LNCAP (cell line): ENCODE data around the gene CCDC71L.

ENCODE experiments used
- TF ChIP-seq, protein P1 (sequence below): fragments of 450-650 bp; IDR thresholded peaks from 2 replicates; pipeline ENCODE4 v1.5.1; 2017; ENCODE audit warnings: mild to moderate bottlenecking

The CCDC71L gene

DNA sequence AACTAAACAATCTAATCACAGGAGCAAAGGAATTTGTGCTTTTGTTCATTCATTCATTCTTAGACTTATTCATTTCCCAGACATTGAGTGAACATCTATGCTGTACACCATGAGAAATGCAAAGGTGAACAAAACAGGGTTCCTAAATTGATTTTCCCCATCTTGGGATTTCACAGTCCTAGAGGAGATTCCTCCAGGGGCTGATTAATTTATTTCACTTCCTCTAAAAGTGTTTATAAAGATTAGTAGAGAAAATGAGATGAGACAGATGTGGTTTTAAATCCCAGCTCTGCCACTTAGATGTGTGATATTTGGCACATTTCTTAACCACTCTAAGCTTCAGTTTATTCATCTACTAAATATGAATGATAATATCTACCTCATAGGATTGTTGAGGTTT is 8.9 kb downstream of the CCDC71L start:
- TF ChIP-seq, protein P1, sequence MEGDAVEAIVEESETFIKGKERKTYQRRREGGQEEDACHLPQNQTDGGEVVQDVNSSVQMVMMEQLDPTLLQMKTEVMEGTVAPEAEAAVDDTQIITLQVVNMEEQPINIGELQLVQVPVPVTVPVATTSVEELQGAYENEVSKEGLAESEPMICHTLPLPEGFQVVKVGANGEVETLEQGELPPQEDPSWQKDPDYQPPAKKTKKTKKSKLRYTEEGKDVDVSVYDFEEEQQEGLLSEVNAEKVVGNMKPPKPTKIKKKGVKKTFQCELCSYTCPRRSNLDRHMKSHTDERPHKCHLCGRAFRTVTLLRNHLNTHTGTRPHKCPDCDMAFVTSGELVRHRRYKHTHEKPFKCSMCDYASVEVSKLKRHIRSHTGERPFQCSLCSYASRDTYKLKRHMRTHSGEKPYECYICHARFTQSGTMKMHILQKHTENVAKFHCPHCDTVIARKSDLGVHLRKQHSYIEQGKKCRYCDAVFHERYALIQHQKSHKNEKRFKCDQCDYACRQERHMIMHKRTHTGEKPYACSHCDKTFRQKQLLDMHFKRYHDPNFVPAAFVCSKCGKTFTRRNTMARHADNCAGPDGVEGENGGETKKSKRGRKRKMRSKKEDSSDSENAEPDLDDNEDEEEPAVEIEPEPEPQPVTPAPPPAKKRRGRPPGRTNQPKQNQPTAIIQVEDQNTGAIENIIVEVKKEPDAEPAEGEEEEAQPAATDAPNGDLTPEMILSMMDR, result no peak

- TF ChIP-seq, protein P1, result no peak
These were observed 14.7 kb downstream of the CCDC71L start for GRCh38 chr7:106646256-106646655.

GRCh38 chr7:106644999-106645398 is 16.0 kb downstream of the CCDC71L start:
- TF ChIP-seq, protein P1, result no peak

GRCh38 chr7:106643216-106644000 is 17.6 kb downstream of the CCDC71L start:
- TF ChIP-seq, protein P1, result no peak

DNA sequence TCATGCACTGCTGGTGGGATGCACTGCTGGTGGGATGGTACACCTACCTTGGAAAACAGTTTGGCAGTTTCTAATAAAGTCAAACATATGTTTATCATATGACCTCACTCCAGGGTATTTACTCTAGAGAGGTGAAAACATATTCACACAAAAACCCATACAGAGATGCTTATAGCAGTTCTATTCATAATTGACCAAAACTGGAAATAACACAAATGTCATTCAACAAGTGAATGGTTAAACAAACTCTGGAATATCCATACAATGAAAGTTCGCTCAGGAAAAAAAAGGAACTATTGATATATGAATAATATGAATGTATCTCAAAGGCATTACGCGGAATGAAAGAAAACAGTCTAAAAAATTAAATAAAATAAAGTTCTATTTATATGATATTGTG is 19.5 kb downstream of the CCDC71L start:
- TF ChIP-seq, protein P1, result no peak

- TF ChIP-seq, protein P1, result no peak
These were observed 20.4 kb downstream of the CCDC71L start for GRCh38 chr7:106640368-106641141.

GRCh38 chr7:106639476-106640334 is 21.3 kb downstream of the CCDC71L start:
- TF ChIP-seq, protein P1, result no peak
